ENCODE measurements around the gene SFT2D2. TPM values are rescaled to one million over a fixed set of nuclear protein-coding genes. Genes with fewer than 3 reads are reported as not detected.

SFT2D2 gene
- total RNA-seq, result 40.3 and 58.2 TPM in 2 replicates

DNA sequence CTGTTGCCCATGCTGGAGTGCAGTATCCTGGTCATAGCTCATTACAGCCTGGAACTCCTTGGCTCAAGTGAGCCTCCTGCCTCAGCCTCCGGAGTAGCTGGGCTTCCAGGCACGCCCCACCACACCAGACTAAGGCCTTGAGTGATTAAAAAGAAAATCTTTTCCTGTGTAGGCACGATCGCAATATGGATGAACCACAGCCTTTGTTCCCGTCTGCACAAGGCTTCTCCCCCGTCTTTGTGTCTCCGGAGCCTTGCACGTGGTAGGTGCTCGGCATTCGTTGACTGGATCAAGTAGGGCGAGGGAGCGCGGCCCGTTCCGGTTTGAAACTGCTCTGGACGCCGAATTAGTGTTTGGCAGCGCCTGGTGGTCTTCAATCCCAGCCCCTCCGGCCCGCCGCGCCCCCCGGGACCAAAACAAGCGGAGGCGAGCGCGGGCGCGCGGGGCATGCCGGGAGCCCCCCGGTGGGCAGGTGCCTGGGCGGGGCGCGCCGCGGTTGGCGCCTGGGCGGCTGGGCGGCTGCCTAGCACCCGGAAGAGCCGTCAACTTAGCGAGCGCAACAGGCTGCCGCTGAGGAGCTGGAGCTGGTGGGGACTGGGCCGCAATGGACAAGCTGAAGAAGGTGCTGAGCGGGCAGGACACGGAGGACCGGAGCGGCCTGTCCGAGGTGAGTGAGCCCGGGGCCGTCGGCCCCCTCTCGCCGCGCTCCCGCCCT is at the start of gene SFT2D2:
Gene SFT2D2 (plus strand): TSS at position 529 of the 715 bp plus-strand sequence. CDS start 76 bp downstream, at position 605.

GRCh38 chr1:168178638-168179437 is 47.0 kb upstream of the SFT2D2 start, which contains the start of gene TIPRL:
TSS of gene TIPRL (plus strand) at chr1:168178962. CDS start at chr1:168179078, 116 bp downstream.

DNA sequence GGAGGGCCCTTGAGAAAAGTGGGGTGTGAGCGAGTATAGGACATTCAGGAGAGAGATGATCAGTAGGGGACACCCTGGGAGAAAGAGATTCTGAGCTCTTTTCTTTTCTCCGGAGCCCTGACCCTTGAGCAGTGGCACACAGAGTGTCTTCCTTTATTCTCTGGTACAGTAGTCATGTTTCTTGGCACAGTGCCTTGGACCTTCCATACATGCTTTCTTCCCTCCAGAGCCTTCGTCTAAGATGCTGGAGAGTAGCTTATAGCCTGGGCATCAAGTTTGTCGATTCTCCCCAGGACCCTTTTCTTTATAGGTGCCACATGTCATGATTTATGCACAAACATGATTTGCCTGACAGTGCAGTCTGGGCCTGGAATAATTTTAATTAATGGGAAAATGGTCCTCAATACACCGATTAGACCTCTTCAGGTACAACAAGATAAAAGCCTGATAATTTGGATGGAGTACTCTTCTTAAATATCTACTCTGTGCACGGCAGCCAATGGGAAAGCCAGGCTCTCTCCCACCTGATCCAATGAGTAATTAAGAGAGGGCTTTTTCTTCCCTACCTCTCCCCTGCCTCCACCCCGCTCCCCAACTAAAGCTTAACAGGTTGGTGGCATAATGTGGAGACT is 54.6 kb downstream of the SFT2D2 start, which contains the start of gene TBX19:
Gene TBX19 (plus strand): TSS at position 582 of the 632 bp plus-strand sequence. CDS start 214 bp downstream, outside the sequence.

Other genes with a start within 250 kb of the SFT2D2 start
- gene GPR161, start 89.1 kb upstream of the SFT2D2 start, total RNA-seq, result 15.3 and 26.8 TPM in 2 replicates
- 30.1 and 46.0 TPM in 2 replicates for gene TIPRL, start 47.0 kb upstream of the SFT2D2 start, total RNA-seq
- 0.58 and 2.0 TPM in 2 replicates for gene TBX19, start 54.9 kb downstream of the SFT2D2 start, total RNA-seq

All from smooth muscle cell of trachea (primary cell).